ENCODE results near the gene SFT2D3. TPM values are rescaled to one million over a fixed set of nuclear protein-coding genes. Genes with fewer than 3 reads are reported as not detected.

The SFT2D3 gene
- total RNA-seq (2022) (3.6 and 4.1 TPM in 2 replicates), Bru-seq, nascent RNA (percentile 67 among the genes with signal in this experiment), BruChase-seq, experiment 1, labeled RNA remaining after a 6-hour chase (percentile 63 among the genes with signal in this experiment), BruChase-seq, experiment 2, labeled RNA remaining after a 2-hour chase (percentile 81 among the genes with signal in this experiment)
- long read RNA-seq, transcript SFT2D3-201 (1 exons, 3,735 nt) = major isoform, 31 of 32 reads
- long read RNA-seq, partial matches to known transcripts = 0 of 32 reads
- long read RNA-seq, other reads (novel, unspliced or antisense) = 1 of 32 reads

GRCh38 chr2:127701193-127701650 lies at the start of gene SFT2D3:
Gene SFT2D3, plus strand, starts transcription at chr2:127701497. Its CDS starts 32 bp downstream, at chr2:127701529.
- H3K36me3 Mint-ChIP-seq (ENCODE audit: insufficient read depth, unreplicated experiment) = peaks cover 23% of the 10 kb centered on the region
- TF ChIP-seq, protein P1, sequence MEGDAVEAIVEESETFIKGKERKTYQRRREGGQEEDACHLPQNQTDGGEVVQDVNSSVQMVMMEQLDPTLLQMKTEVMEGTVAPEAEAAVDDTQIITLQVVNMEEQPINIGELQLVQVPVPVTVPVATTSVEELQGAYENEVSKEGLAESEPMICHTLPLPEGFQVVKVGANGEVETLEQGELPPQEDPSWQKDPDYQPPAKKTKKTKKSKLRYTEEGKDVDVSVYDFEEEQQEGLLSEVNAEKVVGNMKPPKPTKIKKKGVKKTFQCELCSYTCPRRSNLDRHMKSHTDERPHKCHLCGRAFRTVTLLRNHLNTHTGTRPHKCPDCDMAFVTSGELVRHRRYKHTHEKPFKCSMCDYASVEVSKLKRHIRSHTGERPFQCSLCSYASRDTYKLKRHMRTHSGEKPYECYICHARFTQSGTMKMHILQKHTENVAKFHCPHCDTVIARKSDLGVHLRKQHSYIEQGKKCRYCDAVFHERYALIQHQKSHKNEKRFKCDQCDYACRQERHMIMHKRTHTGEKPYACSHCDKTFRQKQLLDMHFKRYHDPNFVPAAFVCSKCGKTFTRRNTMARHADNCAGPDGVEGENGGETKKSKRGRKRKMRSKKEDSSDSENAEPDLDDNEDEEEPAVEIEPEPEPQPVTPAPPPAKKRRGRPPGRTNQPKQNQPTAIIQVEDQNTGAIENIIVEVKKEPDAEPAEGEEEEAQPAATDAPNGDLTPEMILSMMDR (IDR thresholded peaks at IDR 0.05; ENCODE audit: unreplicated experiment) = no peak
- BruUV-seq (replicated peaks) = no TSS peak
- ChIA-PET CTCF (interaction anchor here (0.7 kb wide), 1 partner anchor 185 kb away, joined by 3 read pairs; no protein-coding TSS in a partner anchor), POLR2A (interaction anchor here (0.6 to 2.0 kb wide), 11 partner anchors 9 to 293 kb away, joined by 3 to 11 read pairs (median 4); partner anchors contain the start of genes IWS1, POLR2D and WDR33)
- peaks cover 19% of the 10 kb centered on the region for H3K4me1 Mint-ChIP-seq (ENCODE audit: insufficient read depth, unreplicated experiment)
- no peaks in the 10 kb centered on the region for H3K9me3 Mint-ChIP-seq (ENCODE audit: unreplicated experiment)
- peak; percentile 86 for DNase-seq (ENCODE audit: unreplicated experiment)
- intact Hi-C loops (cut with micrococcal nuclease) = loop anchor here (1.0 to 5.0 kb wide), 2 partner anchors 70 to 111 kb away; partner anchors contain the start of gene WDR33
- H3K27ac Mint-ChIP-seq (ENCODE audit: low read depth, unreplicated experiment) = peak within 1 kb of the TSS; percentile 94
- peak within 1 kb of the TSS; percentile 84 for H3K4me3 Mint-ChIP-seq (ENCODE audit: unreplicated experiment)
- no peaks in the 10 kb centered on the region for H3K27me3 Mint-ChIP-seq (ENCODE audit: insufficient read depth, unreplicated experiment)

- Mint-ChIP-seq H3K4me1 (ENCODE audit: insufficient read depth, unreplicated experiment) (peaks cover 4% of the 10 kb centered on the region), H3K27me3 (ENCODE audit: insufficient read depth, unreplicated experiment) (no peaks in the 10 kb centered on the region), H3K36me3 (ENCODE audit: insufficient read depth, unreplicated experiment) (no peaks in the 10 kb centered on the region), H3K4me3 (ENCODE audit: unreplicated experiment) (no peak overlapping the region), H3K27ac (ENCODE audit: low read depth, unreplicated experiment) (no peak overlapping the region), H3K9me3 (ENCODE audit: unreplicated experiment) (no peaks in the 10 kb centered on the region)
- DNase-seq (ENCODE audit: unreplicated experiment) = no peak
- CTCF ChIA-PET = interaction anchor here (0.6 to 0.7 kb wide), 3 partner anchors 124 to 1406 kb away, joined by 3 to 4 read pairs (median 3); no protein-coding TSS in a partner anchor
- BruUV-seq (replicated peaks) = no TSS peak
- intact Hi-C loops (cut with micrococcal nuclease) = no loop called here
- TF ChIP-seq, protein P1 (IDR thresholded peaks at IDR 0.05; ENCODE audit: unreplicated experiment) = no peak
- POLR2A ChIA-PET = no interaction called here
These were observed 49.2 kb upstream of the SFT2D3 start for GRCh38 chr2:127651971-127652550.

- no peaks in the 10 kb centered on the region for H3K9me3 Mint-ChIP-seq (ENCODE audit: unreplicated experiment)
- DNase-seq (ENCODE audit: unreplicated experiment) = no peak
- CTCF ChIA-PET = interaction anchor here (0.6 kb wide), 1 partner anchor 601 kb away, joined by 3 read pairs; no protein-coding TSS in a partner anchor
- no peak overlapping the region for H3K27ac Mint-ChIP-seq (ENCODE audit: low read depth, unreplicated experiment)
- intact Hi-C loops (cut with micrococcal nuclease) = no loop called here
- BruUV-seq (replicated peaks) = no TSS peak
- TF ChIP-seq, protein P1 (IDR thresholded peaks at IDR 0.05; ENCODE audit: unreplicated experiment) = no peak
- H3K36me3 Mint-ChIP-seq (ENCODE audit: insufficient read depth, unreplicated experiment) = no peaks in the 10 kb centered on the region
- POLR2A ChIA-PET = no interaction called here
- no peaks in the 10 kb centered on the region for H3K27me3 Mint-ChIP-seq (ENCODE audit: insufficient read depth, unreplicated experiment)
- H3K4me3 Mint-ChIP-seq (ENCODE audit: unreplicated experiment) = no peak overlapping the region
- H3K4me1 Mint-ChIP-seq (ENCODE audit: insufficient read depth, unreplicated experiment) = peaks cover 4% of the 10 kb centered on the region
These were observed 48.4 kb upstream of the SFT2D3 start for GRCh38 chr2:127652786-127653357.
